ENCODE data around the gene ANXA2. TPM values are rescaled to one million over a fixed set of nuclear protein-coding genes. Genes with fewer than 3 reads are reported as not detected.

The ANXA2 gene
- total RNA-seq, 4 donors from 2014 or later = 487 to 718 (median 620) TPM

DNA sequence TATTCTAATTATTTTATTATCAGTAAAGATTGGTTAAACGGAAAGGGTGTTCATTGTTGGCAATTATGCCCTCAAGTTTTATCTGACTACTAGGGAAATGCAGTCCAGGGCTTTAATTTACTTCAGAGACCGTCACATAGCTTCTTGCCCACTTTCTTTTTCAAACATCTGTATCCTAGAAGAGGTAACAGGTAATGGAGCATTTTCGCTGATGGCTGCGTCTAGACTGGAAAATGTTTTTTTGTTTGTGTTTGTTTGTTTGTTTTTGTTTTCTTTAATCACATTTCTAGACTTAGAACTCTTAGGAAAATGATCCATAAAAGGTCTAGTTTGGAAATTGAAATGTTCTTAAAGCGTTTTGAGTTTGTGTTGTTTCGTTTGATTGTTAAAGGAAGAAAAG lies 71.4 kb downstream of the ANXA2 start:
- no peaks in the 10 kb centered on the region for H3K36me3 ChIP-seq
- 13 to 21% methylated on average over 6 of the region's 6 CpGs for WGBS, 2 donors (ENCODE audit: low coverage in 1 of 2)
- no peak overlapping the region for H3K4me3 ChIP-seq
- no peak for DNase-seq
- TF ChIP-seq POLR2A (IDR thresholded peaks at IDR 0.05) (no peak), POLR2AphosphoS5 (IDR thresholded peaks at IDR 0.05) (no peak), EP300 (IDR thresholded peaks at IDR 0.05; ENCODE audit: low read depth) (no peak), CTCF (IDR thresholded peaks at IDR 0.05) (no peak)
- H3K9me3 ChIP-seq = no peaks in the 10 kb centered on the region
- intact Hi-C loops (cut with DNase I; ENCODE audit: low total_unique reads) = no loop called here
- no peak overlapping the region for H3K27ac ChIP-seq
- H3K27me3 ChIP-seq = peaks cover 71% of the 10 kb centered on the region
- no peaks in the 10 kb centered on the region for H3K4me1 ChIP-seq
- in situ Hi-C loops (cut with MboI; ENCODE audit: low pct_ligation_motif_present in 1 of 4, low pct_unique_long_range_greater_than_20kb in 1 of 4, low sequenced_read_pairs in 3 of 4) = loop anchor here in 2 of 4 donors (10.0 kb wide), 1 partner anchor 602 kb away; no protein-coding TSS in a partner anchor

GRCh38 chr15:60325905-60326304 lies 71.9 kb downstream of the ANXA2 start:
- no peak overlapping the region for H3K27ac ChIP-seq
- no peaks in the 10 kb centered on the region for H3K36me3 ChIP-seq
- no peak for TF ChIP-seq POLR2A (IDR thresholded peaks at IDR 0.05)
- no peak overlapping the region for H3K4me3 ChIP-seq
- H3K4me1 ChIP-seq = no peaks in the 10 kb centered on the region
- H3K9me3 ChIP-seq = no peaks in the 10 kb centered on the region
- WGBS, 2 donors (ENCODE audit: low coverage in 1 of 2) = 30 to 33% methylated on average over 6 of the region's 6 CpGs
- intact Hi-C loops (cut with DNase I; ENCODE audit: low total_unique reads) = no loop called here
- in situ Hi-C loops (cut with MboI; ENCODE audit: low pct_ligation_motif_present in 1 of 4, low pct_unique_long_range_greater_than_20kb in 1 of 4, low sequenced_read_pairs in 3 of 4) = loop anchor here in 2 of 4 donors (10.0 kb wide), 1 partner anchor 601 kb away; no protein-coding TSS in a partner anchor
- H3K27me3 ChIP-seq = peaks cover 71% of the 10 kb centered on the region
- no peak for DNase-seq

DNA sequence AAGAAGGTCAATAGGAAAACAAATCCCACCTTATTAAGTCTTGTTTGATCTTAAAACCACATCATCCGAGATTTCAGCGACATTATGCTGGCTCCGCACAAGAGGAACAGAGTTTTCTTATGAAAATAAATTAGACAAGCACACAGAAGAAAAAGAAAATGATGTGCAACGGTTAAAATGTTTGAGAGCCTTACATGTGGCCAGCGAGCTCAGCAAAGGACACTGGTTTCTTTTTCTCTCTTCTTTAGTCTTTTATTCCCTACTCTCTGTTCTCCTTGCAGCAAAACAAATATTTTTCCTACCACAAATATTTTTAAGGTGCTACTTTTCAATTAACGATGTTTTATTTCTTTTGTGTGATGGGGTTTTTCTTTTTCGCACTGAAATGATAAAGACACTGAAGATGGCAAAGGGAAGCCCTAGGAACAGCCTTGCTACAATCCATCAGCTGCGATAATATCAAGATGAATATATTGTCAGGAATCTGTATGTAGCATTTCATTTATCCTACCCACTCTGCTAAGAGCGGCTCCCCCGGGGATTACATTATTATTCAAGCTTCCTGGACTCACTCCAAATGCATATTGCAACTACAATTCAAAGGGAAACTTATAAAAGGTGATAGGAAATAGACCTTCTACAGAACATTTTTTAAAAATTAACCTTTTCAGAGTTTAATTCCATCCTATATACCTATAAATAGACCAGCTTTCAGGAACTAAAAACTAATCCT lies 72.9 kb downstream of the ANXA2 start:
- Histone ChIP-seq H3K36me3 (no peaks in the 10 kb centered on the region), H3K4me1 (no peaks in the 10 kb centered on the region), H3K27me3 (peaks cover 71% of the 10 kb centered on the region), H3K4me3 (no peak overlapping the region), H3K9me3 (no peaks in the 10 kb centered on the region), H3K27ac (no peak overlapping the region)
- 44 to 58% methylated on average over 7 to 10 of the region's 10 CpGs for WGBS, 2 donors (ENCODE audit: low coverage in 1 of 2)
- no peak for DNase-seq
- in situ Hi-C loops (cut with MboI; ENCODE audit: low pct_ligation_motif_present in 1 of 4, low pct_unique_long_range_greater_than_20kb in 1 of 4, low sequenced_read_pairs in 3 of 4) = loop anchor here in 2 of 4 donors (10.0 kb wide), 1 partner anchor 600 kb away; no protein-coding TSS in a partner anchor
- TF ChIP-seq CTCF (IDR thresholded peaks at IDR 0.05) (no peak), POLR2AphosphoS5 (IDR thresholded peaks at IDR 0.05) (no peak), POLR2A (IDR thresholded peaks at IDR 0.05) (no peak), EP300 (IDR thresholded peaks at IDR 0.05; ENCODE audit: low read depth) (no peak)
- intact Hi-C loops (cut with DNase I; ENCODE audit: low total_unique reads) = no loop called here

- intact Hi-C loops (cut with DNase I; ENCODE audit: low total_unique reads) (no loop called here), in situ Hi-C loops (cut with MboI; ENCODE audit: low pct_ligation_motif_present in 1 of 4, low pct_unique_long_range_greater_than_20kb in 1 of 4, low sequenced_read_pairs in 3 of 4) (loop anchor here in 2 of 4 donors (10.0 kb wide), 1 partner anchor 599 kb away; no protein-coding TSS in a partner anchor)
- H3K4me3 ChIP-seq = no peak overlapping the region
- no peak for DNase-seq
- no peak for TF ChIP-seq EP300 (IDR thresholded peaks at IDR 0.05; ENCODE audit: low read depth)
- TF ChIP-seq CTCF (IDR thresholded peaks at IDR 0.05) = no peak
- no peak for TF ChIP-seq POLR2AphosphoS5 (IDR thresholded peaks at IDR 0.05)
- TF ChIP-seq POLR2A (IDR thresholded peaks at IDR 0.05) = no peak
- no peak overlapping the region for H3K27ac ChIP-seq
- no peaks in the 10 kb centered on the region for H3K9me3 ChIP-seq
- WGBS, 2 donors (ENCODE audit: low coverage in 1 of 2) = 38 to 59% methylated on average over 3 to 5 of the region's 5 CpGs
- peaks cover 60% of the 10 kb centered on the region for H3K27me3 ChIP-seq
- no peaks in the 10 kb centered on the region for H3K4me1 ChIP-seq
- H3K36me3 ChIP-seq = no peaks in the 10 kb centered on the region
Observed at GRCh38 chr15:60323322-60323721, 74.5 kb downstream of the ANXA2 start.

Measured in transverse colon (tissue), 4 donors.